ENCODE results near the gene TASP1. TPM values are rescaled to one million over a fixed set of nuclear protein-coding genes. Genes with fewer than 3 reads are reported as not detected.

TASP1 gene, protein sequence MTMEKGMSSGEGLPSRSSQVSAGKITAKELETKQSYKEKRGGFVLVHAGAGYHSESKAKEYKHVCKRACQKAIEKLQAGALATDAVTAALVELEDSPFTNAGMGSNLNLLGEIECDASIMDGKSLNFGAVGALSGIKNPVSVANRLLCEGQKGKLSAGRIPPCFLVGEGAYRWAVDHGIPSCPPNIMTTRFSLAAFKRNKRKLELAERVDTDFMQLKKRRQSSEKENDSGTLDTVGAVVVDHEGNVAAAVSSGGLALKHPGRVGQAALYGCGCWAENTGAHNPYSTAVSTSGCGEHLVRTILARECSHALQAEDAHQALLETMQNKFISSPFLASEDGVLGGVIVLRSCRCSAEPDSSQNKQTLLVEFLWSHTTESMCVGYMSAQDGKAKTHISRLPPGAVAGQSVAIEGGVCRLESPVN
- 7.3 and 10.2 TPM in 2 replicates for total RNA-seq

DNA sequence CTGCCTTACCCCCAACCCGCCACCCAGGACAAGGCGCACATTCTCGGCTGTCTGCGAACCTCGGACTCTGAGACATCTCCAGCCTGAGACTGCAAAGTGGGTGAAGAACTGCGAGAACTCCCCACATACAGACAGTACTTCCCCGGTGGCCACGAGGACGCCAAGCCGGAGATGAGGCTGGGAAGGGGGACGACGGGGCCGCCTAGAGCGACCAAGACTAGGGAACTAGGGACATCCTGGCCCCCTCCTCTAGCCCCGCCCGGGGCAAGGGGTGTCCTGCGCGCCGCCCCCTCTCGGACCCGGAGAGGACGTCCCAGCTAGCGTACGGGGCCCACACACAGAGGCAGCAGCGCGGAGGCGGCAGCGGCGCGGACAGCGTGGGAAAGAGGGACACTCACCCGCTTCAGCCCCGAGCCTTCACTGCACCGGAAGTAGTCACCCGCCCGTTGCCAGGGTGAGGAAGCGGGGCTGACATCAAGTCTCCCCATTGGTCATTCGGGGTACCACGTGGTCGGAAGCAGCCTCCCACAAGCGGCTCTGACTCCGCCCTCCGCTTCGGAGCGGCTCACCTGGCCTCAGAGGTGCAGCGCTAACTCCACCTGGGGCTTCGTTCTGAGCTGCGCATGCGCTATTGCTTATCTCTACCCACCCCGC is at the start of gene TASP1:
Gene TASP1 (minus strand): TSS at position 437 of the 654 bp plus-strand sequence. CDS start 8,854 bp downstream, outside the sequence.

Other genes with a start within 250 kb of the TASP1 start
- gene ESF1, start 146.0 kb upstream of the TASP1 start, total RNA-seq = 7.1 and 9.2 TPM in 2 replicates
- gene NDUFAF5, start 146.1 kb upstream of the TASP1 start, total RNA-seq = 12.8 and 18.1 TPM in 2 replicates